DMS114 treated with DMSO at 0.1 percent for 48 hours (cell line): Measurements from ENCODE around the gene NR6A1.

ENCODE experiments used
- DNase-seq: peaks from one replicate; lab custom pipeline; 2025; ENCODE audit not compliant: unreplicated experiment; lab: John Stamatoyannopoulos, UW

NR6A1 gene

DNA sequence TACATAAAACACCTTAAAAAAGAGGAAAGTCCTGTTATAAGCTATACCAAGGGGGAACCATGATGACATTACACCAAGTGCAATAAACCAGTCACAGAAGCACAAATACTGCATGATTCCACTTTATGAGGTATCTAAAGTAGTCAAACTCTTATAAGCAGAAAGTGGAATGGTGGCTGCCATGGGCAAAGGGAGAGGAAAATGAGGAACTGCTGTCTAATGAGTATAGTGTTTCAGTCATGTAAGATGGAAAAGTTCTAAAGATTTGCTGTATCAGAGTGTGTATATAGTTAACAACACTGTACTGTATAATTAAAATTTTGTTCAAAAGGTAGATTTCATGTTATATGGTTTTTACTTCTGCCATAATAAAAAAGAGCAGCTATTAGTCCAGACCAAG is 229.3 kb downstream of the NR6A1 start:
- no peak for DNase-seq

GRCh38 chr9:124537926-124538325 is 233.2 kb downstream of the NR6A1 start:
- DNase-seq: no peak

DNA sequence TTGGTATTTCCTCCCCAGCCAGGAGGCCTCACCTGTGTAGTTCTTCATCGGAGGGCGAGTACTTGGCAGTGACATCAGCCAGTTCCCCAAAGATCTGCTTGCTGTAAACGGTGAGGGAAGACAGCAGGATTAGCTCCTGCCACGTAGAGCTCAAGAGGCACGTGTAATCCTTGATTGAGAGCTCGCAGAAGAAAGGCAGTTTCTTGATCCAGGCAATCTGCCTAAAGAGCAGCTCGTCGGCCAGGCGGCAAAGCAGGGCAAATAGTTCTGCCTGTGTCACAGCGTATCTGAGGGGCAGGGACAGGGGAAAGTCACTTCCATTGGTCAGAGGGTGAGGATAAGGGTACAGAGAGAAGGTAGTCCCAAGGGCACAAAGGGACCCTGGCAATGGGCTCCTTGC is 235.3 kb downstream of the NR6A1 start:
- no peak for DNase-seq

DNA sequence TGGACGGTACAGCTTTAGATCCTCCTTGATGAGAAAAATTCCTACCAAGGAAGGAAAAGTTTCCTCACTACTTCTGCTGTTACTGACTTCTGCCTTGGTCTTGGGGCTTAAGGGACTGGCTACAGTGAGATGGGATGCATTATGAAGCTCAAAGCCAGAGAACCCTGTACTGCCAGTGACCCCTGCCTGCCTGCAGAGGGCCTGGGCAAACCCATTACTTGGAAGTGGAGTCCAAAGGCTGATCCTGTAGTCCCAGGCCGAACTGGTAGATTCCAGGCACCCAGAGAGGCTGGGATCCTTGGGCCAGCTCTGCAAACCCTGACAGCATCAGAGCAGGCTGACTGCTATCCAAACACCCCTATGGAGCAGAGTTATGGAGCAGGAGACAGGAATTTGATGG is 238.2 kb downstream of the NR6A1 start:
- DNase-seq: no peak

GRCh38 chr9:124531115-124531514 is 240.0 kb downstream of the NR6A1 start:
- no peak for DNase-seq

GRCh38 chr9:124530246-124530645 is 240.9 kb downstream of the NR6A1 start:
- no peak for DNase-seq

DNA sequence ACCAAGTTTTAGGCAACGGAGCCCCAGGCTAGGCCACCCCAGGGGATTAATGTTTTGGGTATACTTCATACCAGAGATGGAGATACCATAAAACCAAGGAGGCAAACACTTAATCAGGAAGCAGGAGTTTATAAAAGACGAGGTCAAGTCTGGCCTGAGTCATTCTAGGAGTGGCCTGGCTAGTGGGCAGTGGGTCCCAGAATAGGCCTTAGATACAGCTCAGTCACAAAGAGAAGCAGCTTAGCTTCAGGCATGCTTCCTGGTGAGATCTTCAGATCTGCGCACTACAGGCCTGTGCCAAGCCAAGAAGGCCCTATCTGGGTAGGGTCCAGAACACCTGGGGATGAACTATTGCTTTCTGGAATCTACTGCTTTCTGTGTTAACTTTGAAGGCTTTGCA is 243.3 kb downstream of the NR6A1 start:
- no peak for DNase-seq

- no peak for DNase-seq
Measured at GRCh38 chr9:124526174-124526573, 244.9 kb downstream of the NR6A1 start.

- DNase-seq: no peak
Measured at GRCh38 chr9:124522121-124523098, 248.7 kb downstream of the NR6A1 start.

GRCh38 chr9:124521142-124521541 is 250.0 kb downstream of the NR6A1 start:
- DNase-seq: no peak

DNA sequence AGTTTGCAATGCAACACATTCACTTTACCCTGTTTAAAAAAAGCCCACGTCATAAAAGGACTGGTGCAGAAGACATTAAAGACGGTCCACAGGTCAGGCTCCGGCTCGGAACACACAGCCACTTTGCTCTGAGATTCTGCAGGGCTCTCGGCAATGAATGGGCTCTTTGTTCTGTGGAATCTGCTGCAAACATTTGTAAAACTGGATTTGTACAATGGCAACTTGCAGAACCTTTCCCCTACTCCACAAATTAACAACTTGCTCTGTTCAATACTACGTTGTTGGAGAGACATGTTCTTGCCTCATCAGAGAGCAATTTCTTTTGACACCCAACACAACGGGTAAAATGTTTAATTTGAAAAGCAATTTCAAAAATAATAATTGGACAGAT is 250.9 kb downstream of the NR6A1 start:
- no peak for DNase-seq

GRCh38 chr9:124518116-124518515 is 253.0 kb downstream of the NR6A1 start:
- no peak for DNase-seq

GRCh38 chr9:124517600-124517999 is 253.5 kb downstream of the NR6A1 start:
- DNase-seq: no peak

DNA sequence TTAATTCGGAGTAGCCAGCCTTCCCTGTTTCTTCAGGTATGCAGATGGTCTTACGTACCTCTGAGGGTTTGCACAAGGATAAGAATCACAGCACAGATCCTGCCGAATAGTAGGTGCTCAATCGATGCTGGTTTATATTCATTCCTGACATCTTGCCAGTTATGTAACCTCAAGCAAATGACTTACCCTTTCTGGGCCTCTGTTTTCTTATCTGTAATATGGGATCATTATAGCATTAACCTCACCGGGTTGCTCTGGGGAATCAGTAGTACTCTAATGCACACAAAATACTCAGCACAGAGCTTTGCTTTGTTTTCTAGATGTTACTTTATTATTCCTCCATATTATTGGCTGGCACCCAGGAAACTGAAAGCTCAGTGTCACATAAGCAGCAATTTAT is 256.2 kb downstream of the NR6A1 start:
- no peak for DNase-seq

DNA sequence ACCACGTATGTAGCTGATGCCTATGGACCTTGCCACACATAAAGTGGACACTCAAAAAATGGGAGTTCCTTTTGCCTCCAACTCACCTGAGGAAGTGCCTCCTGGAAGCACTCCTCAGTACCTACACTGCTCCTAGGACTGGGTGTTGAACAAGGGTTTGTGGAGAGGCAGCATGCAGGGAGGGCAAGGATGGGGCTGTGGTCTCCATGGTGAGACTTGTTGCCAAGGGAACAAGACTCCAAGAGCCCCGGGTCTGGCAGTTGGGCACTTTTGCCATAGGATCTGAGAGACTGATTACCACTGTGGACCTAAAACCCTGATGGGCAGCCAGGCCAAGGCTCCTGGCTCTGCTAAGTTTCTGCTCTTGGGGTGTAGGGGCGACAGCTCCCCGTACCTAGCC is 257.0 kb downstream of the NR6A1 start:
- no peak for DNase-seq

- DNase-seq: no peak
Measured at GRCh38 chr9:124513376-124513994, 257.6 kb downstream of the NR6A1 start.

- no peak for DNase-seq
Measured at GRCh38 chr9:124512806-124513204, 258.3 kb downstream of the NR6A1 start.

GRCh38 chr9:124511891-124512805 is 259.0 kb downstream of the NR6A1 start:
- no peak for DNase-seq

- no peak for DNase-seq
Measured at GRCh38 chr9:124511426-124511840, 259.7 kb downstream of the NR6A1 start.

DNA sequence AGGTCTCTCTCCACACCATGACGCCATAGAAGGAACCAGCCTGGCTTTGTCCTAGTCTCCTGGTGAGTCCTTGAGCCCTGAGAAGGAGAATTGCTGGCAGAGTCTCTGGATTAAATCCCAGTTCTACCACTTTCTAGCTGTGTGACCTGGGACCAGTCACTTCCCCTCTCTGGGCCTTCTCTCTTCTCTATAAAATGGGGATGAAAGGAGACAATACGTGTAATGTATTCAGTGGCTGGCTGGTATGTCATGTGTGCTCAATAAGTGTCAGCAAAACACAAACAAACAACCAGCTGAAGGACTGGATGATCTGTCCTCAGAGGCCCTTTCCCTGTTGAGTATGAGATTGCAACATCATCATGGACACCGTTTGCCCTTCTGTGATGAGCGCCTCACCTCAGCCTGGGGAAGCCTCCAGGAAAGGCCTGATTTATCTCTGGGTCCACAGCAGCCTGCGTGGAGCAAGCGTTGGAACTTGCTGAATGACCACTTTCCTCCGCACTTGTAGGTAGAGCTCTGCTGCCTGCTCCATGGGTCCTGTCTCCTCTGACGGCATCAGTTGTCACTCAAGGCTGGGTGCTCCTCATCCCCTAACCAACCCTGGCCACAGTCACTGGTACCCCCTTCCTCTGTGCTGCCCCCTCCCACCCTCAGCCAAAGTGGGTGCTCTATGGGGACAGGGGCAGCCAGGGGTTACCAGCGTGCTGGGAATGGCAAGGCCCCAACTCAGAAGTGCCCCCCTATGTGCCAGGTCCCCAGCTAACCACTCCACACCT is 260.3 kb downstream of the NR6A1 start:
- DNase-seq: no peak
